Heart right ventricle (tissue), 16 donors: ENCODE measurements around the gene DDX24. TPM values are rescaled to one million over a fixed set of nuclear protein-coding genes. Genes with fewer than 3 reads are reported as not detected.

Experiments used
- ATAC-seq, 8 donors: fragments of 200-7000 bp; cut with Tn5 transposase; one replicate each; pipeline ENCODE4 v1.9.1; 2020; ENCODE audit warnings: mild to moderate bottlenecking in 8 of 8, moderate library complexity in 8 of 8, moderate number of reproducible peaks in 1 of 8
- DNase-seq, 2 donors: peaks; one replicate each; pipeline ENCODE4 v3.0.0-alpha.2; 2020
- H3K27ac ChIP-seq, 10 donors: fragments of 200-600 bp; sonication (generic) in 2 of 10; one replicate each; pipeline versions ENCODE4 v1.5.0 to v1.8.0; 2020 to 2022; ENCODE audit warnings: mild to moderate bottlenecking in 3 of 10
- H3K27me3 ChIP-seq, 7 donors: fragments of 200-600 bp; one replicate each; pipeline ENCODE4 v1.8.0; 2021 to 2022; ENCODE audit warnings: mild to moderate bottlenecking in 2 of 7
- H3K36me3 ChIP-seq, 9 donors: fragments of 200-600 bp; sonication (generic) in 1 of 9; one replicate each; pipeline versions ENCODE4 v1.5.0 to v1.8.0; 2020 to 2022; ENCODE audit warnings: mild to moderate bottlenecking in 2 of 9
- H3K4me1 ChIP-seq, 9 donors: fragments of 200-600 bp; sonication (generic) in 1 of 9; one replicate each; pipeline versions ENCODE4 v1.5.0 to v1.8.0; 2020 to 2022; ENCODE audit warnings: mild to moderate bottlenecking in 4 of 9
- H3K4me3 ChIP-seq, 10 donors: fragments of 200-600 bp; sonication (generic) in 2 of 10; one replicate each; pipeline versions ENCODE4 v1.5.0 to v1.8.0; 2020 to 2022; ENCODE audit warnings: mild to moderate bottlenecking in 7 of 10, moderate library complexity in 2 of 10
- H3K9me3 ChIP-seq, 11 donors: fragments of 200-600 bp in 10 of 11; sonication (generic) in 2 of 11; one replicate each; pipeline versions ENCODE4 v1.5.0 to v1.8.0; 2013 to 2022; ENCODE audit warnings: mild to moderate bottlenecking in 2 of 11, control low read depth in 1 of 11, moderate library complexity in 1 of 11
- WGBS, 2 donors: extraction: QIAGEN DNeasy Blood & Tissue Kit; methylation state at CpG; one replicate each; pipeline ENCODE4 v1.1.7; 2013; ENCODE audit warnings: inconsistent platforms in 1 of 2; 5-methylcytosine and 5-hydroxymethylcytosine counted together
- intact Hi-C, 10 donors: fragments of 100-400 bp; cut with DNase I; formaldehyde crosslinking; loops; one replicate each; pipeline versions ENCODE4 v1.11.1 to v1.14.2; 2022
- polyA plus RNA-seq, 2 donors: library from polyadenylated mRNA; stranded (reverse); fragments of 200-250 nt; gene quantifications; one replicate each; pipeline ENCODE4 v1.2.3, GENCODE V29; 2013
- total RNA-seq, 10 donors: library from RNA; stranded (reverse); fragmentation: NEBNext Ultra II Directional in 3 of 10; extraction: Animal tissue kit (Norgen Biotek cat#: 25700) in 3 of 10; gene quantifications; one replicate each; pipeline versions ENCODE4 v1.2.1 to v1.2.4, GENCODE V29; 2021 to 2023
- TF ChIP-seq, protein P1 (sequence below), 9 donors: fragments of 200-600 bp; sonication (generic) in 2 of 9; IDR thresholded peaks; one replicate each; pipeline versions ENCODE4 v1.5.0 to v1.8.0; 2021 to 2022; ENCODE audit warnings: antibody characterized with exemption in 9 of 9, mild to moderate bottlenecking in 5 of 9, moderate library complexity in 1 of 9
- donor health status: Arrhythmogenic right ventricular cardiomyopathy.
- donor health status: ischemic (EF 13 %, LVEDD 7.1; RV severe dilation, severe dysfunction).
- donor health status: healthy with polysubstance abuse.
- donor health status: DM: no; HTN: yes; CAD: no.
- donor health status: DM: no; HTN: no; CAD: no.
- donor health status: ischemic (EF 25% LVEDD 6.9; RV normal size, moderate dysfunction).
- donor health status: ischemic (EF 25% LVEDD 5.7; RV mildly dilated, moderate dysfunction).
- donor health status: healthy.
- donor health status: DM: yes; HTN: yes; CAD: no.
- donor health status: Ischemic cardiomyopathy.
- donor health status: ischemic (EF 35%, LVEDD 5.7; RV mildly dilated, moderate dysfunction).
- donor health status: nonischemic (EF 11% LVEDD 7.7; RV severe dilation, severe dysfunction).
- donor health status: DM: yes; HTN: yes; CAD: no.
- donor health status: PGD.
- donor health status: ischemic (EF 29% LVEDD 5.4; RV normal size, mild dysfunction).
- donor health status: nonischemic (EF 23%, LVEDD 6.1; RV moderate dilation, normal function).

DDX24 gene
- total and polyA plus RNA-seq, 12 donors = 94.1 to 269 (median 234) TPM

DNA sequence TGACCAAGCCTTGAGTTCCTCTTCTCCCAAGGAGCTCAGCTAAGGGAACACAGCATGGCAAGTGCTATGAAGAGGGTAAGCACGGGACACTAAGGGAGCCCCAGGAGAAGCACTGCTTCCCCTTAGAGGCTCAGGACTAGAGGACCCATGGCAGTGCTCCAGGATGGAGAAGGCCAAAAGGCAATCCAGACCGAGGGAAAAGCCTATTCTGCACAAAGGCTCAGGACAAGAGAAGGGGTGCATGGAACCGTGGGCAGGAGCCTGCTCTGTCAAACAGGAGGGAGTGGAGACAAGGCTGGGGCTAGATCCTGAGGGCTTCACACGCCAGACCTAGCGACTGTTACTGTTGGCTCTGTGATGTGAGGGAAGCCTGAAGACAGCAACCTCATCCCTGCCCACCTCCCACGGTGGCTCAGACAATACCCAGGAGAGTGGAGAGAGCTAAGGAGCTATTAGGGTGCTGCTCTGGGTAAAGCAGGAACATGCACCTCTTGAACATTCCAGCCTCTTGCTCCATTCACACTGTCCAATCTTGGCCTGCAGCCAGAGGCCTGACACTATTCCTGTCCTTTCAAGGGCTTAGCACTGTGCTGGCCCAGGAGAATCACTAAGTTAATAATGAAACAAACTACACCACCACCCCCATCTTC lies 30.6 kb downstream of the DDX24 start:
- Histone ChIP-seq H3K27me3 (no peaks in the 10 kb centered on the region), H3K27ac (peak overlapping the region in 4 of 10 donors; percentile 26 to 51 (median 32)), H3K4me1 (peaks cover 3 to 43% (median 24%) of the 10 kb centered on the region in 9 donors), H3K9me3 (no peaks in the 10 kb centered on the region), H3K36me3 (peaks cover 0 to 100% (median 70%) of the 10 kb centered on the region in 9 donors), H3K4me3 (no peak overlapping the region)
- intact Hi-C loops = loop anchor here in 2 of 10 donors (5.0 kb wide), 1 partner anchor 87 kb away; no protein-coding TSS in a partner anchor
- TF ChIP-seq, protein P1, sequence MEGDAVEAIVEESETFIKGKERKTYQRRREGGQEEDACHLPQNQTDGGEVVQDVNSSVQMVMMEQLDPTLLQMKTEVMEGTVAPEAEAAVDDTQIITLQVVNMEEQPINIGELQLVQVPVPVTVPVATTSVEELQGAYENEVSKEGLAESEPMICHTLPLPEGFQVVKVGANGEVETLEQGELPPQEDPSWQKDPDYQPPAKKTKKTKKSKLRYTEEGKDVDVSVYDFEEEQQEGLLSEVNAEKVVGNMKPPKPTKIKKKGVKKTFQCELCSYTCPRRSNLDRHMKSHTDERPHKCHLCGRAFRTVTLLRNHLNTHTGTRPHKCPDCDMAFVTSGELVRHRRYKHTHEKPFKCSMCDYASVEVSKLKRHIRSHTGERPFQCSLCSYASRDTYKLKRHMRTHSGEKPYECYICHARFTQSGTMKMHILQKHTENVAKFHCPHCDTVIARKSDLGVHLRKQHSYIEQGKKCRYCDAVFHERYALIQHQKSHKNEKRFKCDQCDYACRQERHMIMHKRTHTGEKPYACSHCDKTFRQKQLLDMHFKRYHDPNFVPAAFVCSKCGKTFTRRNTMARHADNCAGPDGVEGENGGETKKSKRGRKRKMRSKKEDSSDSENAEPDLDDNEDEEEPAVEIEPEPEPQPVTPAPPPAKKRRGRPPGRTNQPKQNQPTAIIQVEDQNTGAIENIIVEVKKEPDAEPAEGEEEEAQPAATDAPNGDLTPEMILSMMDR (IDR thresholded peaks at IDR 0.05) = no peak
- WGBS, 2 donors = 49 to 68% methylated on average over 6 of the region's 6 CpGs
- ATAC-seq (peak; percentile 69 to 94 (median 90)), DNase-seq (peak; percentile 73 to 83)

DNA sequence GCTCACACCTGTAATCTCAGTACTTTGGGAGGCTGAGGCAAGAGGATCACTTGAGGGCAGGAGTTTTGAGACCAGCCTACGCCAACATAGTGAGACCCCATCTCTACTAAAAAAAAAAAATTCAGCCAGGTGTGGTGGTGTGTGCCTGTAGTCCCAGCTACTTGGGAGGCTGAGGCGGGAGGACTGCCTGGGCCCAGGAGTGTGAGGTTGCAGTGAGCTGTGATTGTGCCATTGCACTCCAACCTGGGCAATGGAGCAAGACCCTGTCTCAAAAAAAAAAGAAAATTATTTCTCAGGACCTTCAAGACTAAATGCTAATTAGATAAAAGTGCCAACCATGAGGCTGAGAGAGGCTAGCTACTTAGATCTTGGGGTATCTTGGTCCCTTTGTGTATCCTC lies 31.4 kb downstream of the DDX24 start:
- ATAC-seq (no peak), DNase-seq (no peak)
- Histone ChIP-seq H3K9me3 (no peaks in the 10 kb centered on the region), H3K27ac (no peak overlapping the region), H3K4me1 (peaks cover 3 to 43% (median 24%) of the 10 kb centered on the region in 9 donors), H3K36me3 (peaks cover 0 to 100% (median 70%) of the 10 kb centered on the region in 9 donors), H3K4me3 (no peak overlapping the region), H3K27me3 (no peaks in the 10 kb centered on the region)
- TF ChIP-seq, protein P1 (IDR thresholded peaks at IDR 0.05) = no peak
- intact Hi-C loops = loop anchor here in 2 of 10 donors (5.0 kb wide), 1 partner anchor 88 kb away; no protein-coding TSS in a partner anchor
- 50 to 89% methylated on average over 2 of the region's 2 CpGs for WGBS, 2 donors

DNA sequence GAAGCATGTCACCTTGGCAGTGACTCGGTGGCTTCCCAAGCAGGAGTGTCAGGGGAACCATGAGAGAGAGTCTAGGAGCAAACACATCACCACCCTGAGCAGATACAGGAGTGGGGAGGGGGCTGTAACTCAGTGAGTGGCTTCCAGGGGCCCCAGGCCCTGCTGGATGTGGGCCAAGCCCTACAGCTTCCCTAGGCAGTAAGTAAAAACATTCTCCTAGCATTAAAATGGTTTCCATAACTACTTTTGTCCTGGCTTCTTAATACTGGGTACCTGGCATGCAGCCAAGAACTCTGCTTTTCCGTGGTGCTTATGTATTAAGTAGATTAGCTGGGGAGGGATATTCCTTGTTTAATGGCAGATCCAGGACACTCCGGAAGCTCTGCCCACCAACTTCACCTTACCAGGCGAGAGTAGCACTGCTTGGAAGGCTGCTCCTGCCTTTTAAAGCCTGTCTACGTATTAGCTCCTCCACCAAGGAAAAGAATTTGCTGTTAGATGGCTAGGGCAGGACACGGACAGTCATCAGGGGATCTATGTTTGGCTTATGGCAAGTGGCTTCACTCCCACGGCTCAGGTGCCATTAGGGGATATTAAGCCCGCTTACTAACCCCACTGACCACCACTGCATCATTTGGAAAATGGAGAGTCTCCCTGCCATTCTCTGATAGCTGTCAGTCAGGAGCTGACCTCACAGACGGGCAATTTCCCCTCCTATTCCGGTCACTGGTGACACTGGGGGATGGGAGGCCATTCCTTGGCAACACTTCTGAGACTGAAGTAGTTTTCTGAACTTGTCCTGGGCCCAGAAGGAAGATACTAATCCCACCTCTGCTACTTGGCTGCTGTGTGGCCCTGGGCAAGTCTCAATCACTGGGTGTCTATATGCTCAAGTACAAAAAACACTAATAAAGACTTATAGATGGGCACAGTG lies 32.0 kb downstream of the DDX24 start:
- H3K4me3 ChIP-seq = no peak overlapping the region
- DNase-seq (no peak), ATAC-seq (no peak)
- intact Hi-C loops = no loop called here
- WGBS, 2 donors = 69 to 75% methylated on average over 10 of the region's 10 CpGs
- H3K36me3 ChIP-seq = peaks cover 0 to 100% (median 70%) of the 10 kb centered on the region in 9 donors
- no peak overlapping the region for H3K27ac ChIP-seq
- H3K4me1 ChIP-seq = peaks cover 3 to 43% (median 24%) of the 10 kb centered on the region in 9 donors
- TF ChIP-seq, protein P1 (IDR thresholded peaks at IDR 0.05) = no peak
- H3K27me3 ChIP-seq = no peaks in the 10 kb centered on the region
- no peaks in the 10 kb centered on the region for H3K9me3 ChIP-seq

DNA sequence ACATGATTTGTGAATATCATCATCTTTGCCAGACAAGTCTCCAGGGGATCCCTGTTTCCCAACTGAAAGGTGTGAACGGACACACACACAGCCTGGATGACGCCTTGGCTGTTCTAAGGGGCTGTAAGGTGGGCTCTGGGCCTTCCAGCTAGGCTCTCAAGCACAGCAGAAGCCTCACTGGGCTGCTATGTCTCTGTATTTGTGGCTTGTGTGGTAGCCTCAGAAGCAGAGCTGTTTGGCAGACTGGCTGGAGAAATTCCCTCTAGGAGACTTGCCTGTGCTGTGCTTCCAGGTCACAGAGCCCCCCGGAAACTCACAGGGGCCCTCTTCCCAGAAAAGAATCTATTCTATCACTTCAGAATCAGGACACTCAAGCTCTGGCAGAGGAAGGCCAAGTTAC lies 33.4 kb downstream of the DDX24 start:
- intact Hi-C loops = no loop called here
- no peaks in the 10 kb centered on the region for H3K9me3 ChIP-seq
- H3K27me3 ChIP-seq = no peaks in the 10 kb centered on the region
- ATAC-seq (no peak), DNase-seq (no peak)
- H3K27ac ChIP-seq = no peak overlapping the region
- peaks cover 0 to 87% (median 65%) of the 10 kb centered on the region in 9 donors for H3K36me3 ChIP-seq
- peaks cover 3 to 48% (median 28%) of the 10 kb centered on the region in 9 donors for H3K4me1 ChIP-seq
- TF ChIP-seq, protein P1 (IDR thresholded peaks at IDR 0.05) = no peak
- no peak overlapping the region for H3K4me3 ChIP-seq
- WGBS, 2 donors = 81 to 86% methylated on average over 3 of the region's 3 CpGs
